ENCODE data around the gene C2orf68. TPM values are rescaled to one million over a fixed set of nuclear protein-coding genes. Genes with fewer than 3 reads are reported as not detected.

C2orf68 gene
- total and polyA plus RNA-seq, 2 of the 8 experiments (the other 6 are each of a cell fraction or from before 2014, with no cell fraction given): 46.3 to 49.4 TPM

- 90% methylated on average over 2 of the region's 3 CpGs; no CpG with 5 or more reads in 1 of the 2 experiments for WGBS, 2 experiments (ENCODE audit: extremely low coverage in 1 of 2, insufficient coverage in 1 of 2, insufficient read length in 1 of 2, insufficient replicate concordance in 2 of 2, low coverage in 1 of 2, low lambda C conversion rate in 2 of 2, missing lambda C conversion rate in 1 of 2)
- H3K18ac ChIP-seq (ENCODE audit: extremely low read depth, low read length): no peak overlapping the region
- H3K4me2 ChIP-seq (ENCODE audit: insufficient read depth in 1 of 2, low read depth in 2 of 2, low read length in 2 of 2): no peak overlapping the region
- no peak overlapping the region for H3K4me3 ChIP-seq (ENCODE audit: extremely low read depth in 1 of 4, insufficient read depth in 2 of 4, low read depth in 3 of 4, low read length in 4 of 4)
- H4K91ac ChIP-seq (replicated peaks; ENCODE audit: insufficient read length, low read length): no peak overlapping the region
- no peak overlapping the region for H4K5ac ChIP-seq (ENCODE audit: insufficient read length, low read depth, low read length)
- no peak overlapping the region for H2BK120ac ChIP-seq (replicated peaks; ENCODE audit: low read depth, low read length)
- no peak overlapping the region; the same call in 1 of the 2 replicates for H4K8ac ChIP-seq (ENCODE audit: extremely low read depth, insufficient read depth, low read length)
- no peak overlapping the region for H3K9ac ChIP-seq (replicated peaks in 1 of 4; ENCODE audit: extremely low read depth in 1 of 4, low read depth in 3 of 4, low read length in 3 of 4)
- peaks cover 0 to 10% (median 3%) of the 10 kb centered on the region in 4 experiments; a peak in 6 of 7 replicates for H3K4me1 ChIP-seq (replicated peaks in 1 of 4; ENCODE audit: control insufficient read depth in 3 of 4, insufficient read depth in 4 of 4, low read length in 3 of 4)
- H3K23me2 ChIP-seq (ENCODE audit: low read depth, low read length): peaks cover 20% of the 10 kb centered on the region
- ChIA-PET POLR2A (ENCODE audit: partially characterized antibody) (interaction anchor here (0.6 to 7.9 kb wide), 7 partner anchors 9 to 60 kb away, joined by 3 to 95 read pairs (median 8); partner anchors contain the start of genes C2orf68, MAT2A and USP39), CTCF (ENCODE audit: partially characterized antibody) (interaction anchor here (0.9 to 1.5 kb wide), 4 partner anchors 9 to 28 kb away, joined by 3 to 5 read pairs (median 4); partner anchors contain the start of gene VAMP5)
- no peak overlapping the region for H2BK15ac ChIP-seq (ENCODE audit: low read length)
- H3K9me3 ChIP-seq (ENCODE audit: insufficient read depth in 2 of 2, low read depth in 1 of 2, low read length in 1 of 2): no peaks in the 10 kb centered on the region
- no peak overlapping the region for H3K14ac ChIP-seq (ENCODE audit: insufficient read length)
- no peak overlapping the region for H3K4ac ChIP-seq (replicated peaks; ENCODE audit: insufficient read length, low read depth, low read length)
- H3K79me2 ChIP-seq (ENCODE audit: control insufficient read depth in 1 of 2, insufficient read depth in 2 of 2, low read length in 2 of 2): peaks cover 0 to 18% of the 10 kb centered on the region in 2 experiments; a peak in 2 of 4 replicates
- H2AK5ac ChIP-seq (ENCODE audit: low read depth, low read length): no peak overlapping the region
- peaks cover 6% of the 10 kb centered on the region; the same call in 1 of the 2 replicates for H3K79me1 ChIP-seq (ENCODE audit: low read depth, low read length)
- TF ChIP-seq YY1 (IDR thresholded peaks at IDR 0.05; ENCODE audit: low read depth, low read length) (no peak), SP4 (IDR thresholded peaks at IDR 0.05; ENCODE audit: low read length) (no peak), CREB1 (IDR thresholded peaks at IDR 0.05) (no peak), KDM1A (IDR thresholded peaks at IDR 0.05; ENCODE audit: borderline replicate concordance, low read length) (no peak), TBP (IDR thresholded peaks at IDR 0.05; ENCODE audit: low read depth, low read length) (no peak), PHF8 (conservative IDR thresholded peaks at IDR 0.05; ENCODE audit: low read depth, low read length) (no peak), GABPA (IDR thresholded peaks at IDR 0.05; ENCODE audit: borderline replicate concordance, insufficient read depth, low read length) (no peak), ASH2L (IDR thresholded peaks at IDR 0.05; ENCODE audit: low read length) (no peak), USF2 (IDR thresholded peaks at IDR 0.05; ENCODE audit: low read length) (no peak), EZH2 (IDR thresholded peaks at IDR 0.05; ENCODE audit: low read depth, low read length, severe bottlenecking) (no peak)
- H3K27me3 ChIP-seq (replicated peaks in 1 of 4; ENCODE audit: control insufficient read depth in 3 of 4, extremely low read depth in 1 of 4, insufficient read depth in 3 of 4, low read length in 3 of 4): no peaks in the 10 kb centered on the region
- no peak overlapping the region for H2BK5ac ChIP-seq (ENCODE audit: low read depth, low read length)
- no peak overlapping the region for H2BK20ac ChIP-seq (ENCODE audit: low read length)
- no peak overlapping the region for H2BK12ac ChIP-seq (ENCODE audit: low read depth, low read length)
- FAIRE-seq: no peak
- no peak overlapping the region for H3K23ac ChIP-seq (ENCODE audit: insufficient read length)
- peaks cover 2 to 9% of the 10 kb centered on the region in 2 experiments for H4K20me1 ChIP-seq (replicated peaks in 1 of 2; ENCODE audit: control insufficient read depth in 1 of 2, insufficient read depth in 2 of 2, low read length in 2 of 2)
- no peak overlapping the region for H2AFZ ChIP-seq (ENCODE audit: low read length)
- H3K56ac ChIP-seq (replicated peaks; ENCODE audit: insufficient read length, low read depth, low read length): no peak overlapping the region
- H3K36me3 ChIP-seq (ENCODE audit: control insufficient read depth in 2 of 4, insufficient read depth in 4 of 4, low read length in 3 of 4): peaks cover 4 to 21% (median 7%) of the 10 kb centered on the region in 4 experiments; a peak in 4 of 8 replicates
- no peak overlapping the region for H3K27ac ChIP-seq (ENCODE audit: low read depth, low read length)
- no peak for DNase-seq (ENCODE audit: low read depth in 1 of 2, low spot score in 2 of 2)
These were observed 11.7 kb downstream of the C2orf68 start for GRCh38 chr2:85600235-85600575.
